Activated CD4-positive, CD25-positive, alpha-beta regulatory T cell treated with anti-CD3 and anti-CD28 coated beads, Interleukin-2, amount 50 U/mL, for 16 hours (primary cell): ENCODE measurements around the gene AJAP1.

Experiments used
- DNase-seq: peaks from one replicate; pipeline ENCODE4 v3.0.0-alpha.2; 2020; ENCODE audit warnings: low read depth, low spot score

Gene AJAP1

GRCh38 chr1:4769516-4770280 lies 115.3 kb downstream of the AJAP1 start:
- DNase-seq = no peak

- DNase-seq = no peak
These were observed 116.3 kb downstream of the AJAP1 start for GRCh38 chr1:4770713-4771112.

GRCh38 chr1:4771267-4771666 lies 116.9 kb downstream of the AJAP1 start:
- no peak for DNase-seq

GRCh38 chr1:4771721-4772120 lies 117.3 kb downstream of the AJAP1 start:
- no peak for DNase-seq

GRCh38 chr1:4772294-4773010 lies 118.0 kb downstream of the AJAP1 start:
- DNase-seq = no peak

- DNase-seq = no peak
These were observed 118.8 kb downstream of the AJAP1 start for GRCh38 chr1:4773226-4773625.

GRCh38 chr1:4775506-4775905 lies 121.1 kb downstream of the AJAP1 start:
- no peak for DNase-seq

- DNase-seq = no peak
These were observed 123.6 kb downstream of the AJAP1 start for GRCh38 chr1:4778056-4778455.

GRCh38 chr1:4781646-4782045 lies 127.2 kb downstream of the AJAP1 start:
- no peak for DNase-seq

GRCh38 chr1:4784761-4785160 lies 130.4 kb downstream of the AJAP1 start:
- no peak for DNase-seq

- DNase-seq = no peak
These were observed 131.6 kb downstream of the AJAP1 start for GRCh38 chr1:4786055-4786454.

- DNase-seq = no peak
These were observed 133.1 kb downstream of the AJAP1 start for GRCh38 chr1:4787551-4787950.

GRCh38 chr1:4792565-4792964 lies 138.2 kb downstream of the AJAP1 start:
- DNase-seq = no peak

- DNase-seq = no peak
These were observed 139.8 kb downstream of the AJAP1 start for GRCh38 chr1:4794020-4794780.

- DNase-seq = no peak
These were observed 142.0 kb downstream of the AJAP1 start for GRCh38 chr1:4796161-4797015.

- no peak for DNase-seq
These were observed 142.6 kb downstream of the AJAP1 start for GRCh38 chr1:4797016-4797410.

GRCh38 chr1:4797429-4797828 lies 143.0 kb downstream of the AJAP1 start:
- no peak for DNase-seq

- DNase-seq = no peak
These were observed 146.9 kb downstream of the AJAP1 start for GRCh38 chr1:4801192-4801924.

GRCh38 chr1:4802024-4802423 lies 147.6 kb downstream of the AJAP1 start:
- no peak for DNase-seq

- DNase-seq = no peak
These were observed 148.9 kb downstream of the AJAP1 start for GRCh38 chr1:4803335-4803734.

- no peak for DNase-seq
These were observed 151.6 kb downstream of the AJAP1 start for GRCh38 chr1:4805987-4806386.
